HEK293T (cell line): ENCODE measurements around the gene FNDC3B.

Source experiments
- CTCF ChIA-PET: fragments of 350-600 bp; formaldehyde crosslinking; extraction: SDS; loops from one replicate; lab custom pipeline; 2021; ENCODE audit warnings: antibody characterized with exemption, inconsistent platforms; lab: Yijun Ruan, JAX
- POLR2A ChIA-PET: fragments of 350-600 bp; formaldehyde crosslinking; extraction: SDS; loops from one replicate; lab custom pipeline; 2020; ENCODE audit warnings: antibody characterized with exemption, inconsistent platforms; lab: Yijun Ruan, JAX
- DNase-seq: peaks from one replicate; pipeline ENCODE4 v3.0.0; 2012; ENCODE audit warnings: mixed read lengths; ENCODE audit errors: extremely low spot score
- ARNT ChIP-seq: fragments of 450-650 bp; IDR thresholded peaks from 2 replicates; pipeline ENCODE4 v1.6.1; 2017; ENCODE audit warnings: mild to moderate bottlenecking
- BHLHE40 ChIP-seq: fragments of 450-650 bp; IDR thresholded peaks from 2 replicates; pipeline ENCODE4 v1.6.1; 2016; ENCODE audit warnings: mild to moderate bottlenecking, moderate library complexity, borderline replicate concordance
- CTBP1 ChIP-seq: fragments of 450-650 bp; IDR thresholded peaks from 2 replicates; pipeline ENCODE4 v1.6.1; 2016; ENCODE audit warnings: borderline replicate concordance
- ELF4 ChIP-seq: fragments of 450-650 bp; IDR thresholded peaks from 2 replicates; pipeline ENCODE4 v1.6.1; 2017; ENCODE audit warnings: antibody characterized with exemption
- FOXA1 ChIP-seq: fragments of 450-650 bp; IDR thresholded peaks from 2 replicates; pipeline ENCODE4 v1.6.1; 2016; ENCODE audit warnings: mild to moderate bottlenecking
- FOXK2 ChIP-seq: fragments of 450-650 bp; IDR thresholded peaks from 2 replicates; pipeline ENCODE4 v1.6.1; 2016; ENCODE audit warnings: mild to moderate bottlenecking
- FOXM1 ChIP-seq: fragments of 450-650 bp; IDR thresholded peaks from 2 replicates; pipeline ENCODE4 v1.6.1; 2017; ENCODE audit warnings: mild to moderate bottlenecking, borderline replicate concordance
- HDGF ChIP-seq: fragments of 450-650 bp; IDR thresholded peaks from 2 replicates; pipeline ENCODE4 v1.6.1; 2017; ENCODE audit warnings: antibody characterized with exemption, borderline replicate concordance
- L3MBTL2 ChIP-seq: fragments of 450-650 bp; conservative IDR thresholded peaks from 2 replicates; pipeline ENCODE4 v1.6.1; 2016; ENCODE audit warnings: mild to moderate bottlenecking
- LEF1 ChIP-seq: fragments of 450-650 bp; IDR thresholded peaks from 2 replicates; pipeline ENCODE4 v1.6.1; 2017; ENCODE audit warnings: mild to moderate bottlenecking, borderline replicate concordance
- NFRKB ChIP-seq: fragments of 450-650 bp; IDR thresholded peaks from 2 replicates; pipeline ENCODE4 v1.6.1; 2016; ENCODE audit warnings: mild to moderate bottlenecking, moderate library complexity
- PKNOX1 ChIP-seq: fragments of 450-650 bp; IDR thresholded peaks from 2 replicates; pipeline ENCODE4 v1.6.1; 2016
- SP1 ChIP-seq: fragments of 450-650 bp; IDR thresholded peaks from 2 replicates; pipeline ENCODE4 v1.6.1; 2017
- SUZ12 ChIP-seq: fragments of 450-650 bp; IDR thresholded peaks from 2 replicates; pipeline ENCODE4 v1.6.1; 2016; ENCODE audit warnings: mild to moderate bottlenecking
- TARDBP ChIP-seq: fragments of 450-650 bp; IDR thresholded peaks from 2 replicates; pipeline ENCODE4 v1.6.1; 2016
- ZNF384 ChIP-seq: fragments of 450-650 bp; IDR thresholded peaks from 2 replicates; pipeline ENCODE4 v1.6.1; 2016

Gene FNDC3B

GRCh38 chr3:172097585-172097984 is 58.2 kb downstream of the FNDC3B start:
- no peak for TF ChIP-seq SUZ12
- no peak for TF ChIP-seq L3MBTL2
- no peak for TF ChIP-seq ELF4
- no peak for TF ChIP-seq SP1
- no peak for TF ChIP-seq FOXM1
- TF ChIP-seq CTBP1 = no peak
- no peak for TF ChIP-seq LEF1
- TF ChIP-seq ARNT = no peak
- no peak for TF ChIP-seq NFRKB
- no peak for TF ChIP-seq PKNOX1
- TF ChIP-seq FOXA1 = no peak
- no peak for TF ChIP-seq ZNF384
- ChIA-PET POLR2A (no interaction called here), CTCF (no interaction called here)
- DNase-seq = no peak

GRCh38 chr3:172098698-172099494 is 59.5 kb downstream of the FNDC3B start:
- POLR2A ChIA-PET = no interaction called here
- no peak for DNase-seq
- CTCF ChIA-PET = no interaction called here
- TF ChIP-seq SUZ12 = no peak
- TF ChIP-seq FOXK2 = no peak
- no peak for TF ChIP-seq FOXA1
- TF ChIP-seq FOXM1 = no peak
- no peak for TF ChIP-seq ELF4
- no peak for TF ChIP-seq HDGF
- TF ChIP-seq BHLHE40 = no peak
- TF ChIP-seq TARDBP = no peak
- TF ChIP-seq ZNF384 = no peak
- TF ChIP-seq CTBP1 = no peak

GRCh38 chr3:172099495-172099808 is 60.1 kb downstream of the FNDC3B start:
- DNase-seq = no peak
- CTCF ChIA-PET = no interaction called here
- POLR2A ChIA-PET = no interaction called here
- TF ChIP-seq BHLHE40 (no peak), TARDBP (no peak), NFRKB (no peak), FOXM1 (no peak), LEF1 (no peak)

- ChIA-PET POLR2A (no interaction called here), CTCF (no interaction called here)
- no peak for TF ChIP-seq TARDBP
- no peak for TF ChIP-seq L3MBTL2
- no peak for TF ChIP-seq FOXK2
- TF ChIP-seq ZNF384 = no peak
- TF ChIP-seq LEF1 = no peak
- TF ChIP-seq HDGF = no peak
- no peak for TF ChIP-seq FOXM1
- TF ChIP-seq BHLHE40 = no peak
- no peak for TF ChIP-seq ELF4
- TF ChIP-seq CTBP1 = no peak
- TF ChIP-seq ARNT = no peak
- TF ChIP-seq NFRKB = no peak
- no peak for TF ChIP-seq PKNOX1
- no peak for TF ChIP-seq SP1
- TF ChIP-seq SUZ12 = no peak
- no peak for TF ChIP-seq FOXA1
- DNase-seq = no peak
Measured at GRCh38 chr3:172100482-172100881, 61.1 kb downstream of the FNDC3B start.

- no peak for TF ChIP-seq FOXM1
- TF ChIP-seq TARDBP = no peak
- TF ChIP-seq ELF4 = no peak
- TF ChIP-seq FOXK2 = no peak
- TF ChIP-seq NFRKB = no peak
- TF ChIP-seq L3MBTL2 = no peak
- no peak for TF ChIP-seq ARNT
- no peak for TF ChIP-seq FOXA1
- no peak for TF ChIP-seq HDGF
- TF ChIP-seq ZNF384 = no peak
- TF ChIP-seq SUZ12 = no peak
- TF ChIP-seq CTBP1 = no peak
- TF ChIP-seq BHLHE40 = no peak
- no peak for TF ChIP-seq SP1
- TF ChIP-seq PKNOX1 = no peak
- no peak for TF ChIP-seq LEF1
- no peak for DNase-seq
- POLR2A ChIA-PET = no interaction called here
- CTCF ChIA-PET = no interaction called here
Measured at GRCh38 chr3:172101107-172101506, 61.7 kb downstream of the FNDC3B start.

GRCh38 chr3:172102123-172102882 is 62.9 kb downstream of the FNDC3B start:
- no peak for DNase-seq
- CTCF ChIA-PET = interaction anchor here (1.1 kb wide), 1 partner anchor 175 kb away, joined by 5 read pairs; no protein-coding TSS in a partner anchor
- no peak for TF ChIP-seq HDGF
- no peak for TF ChIP-seq FOXA1
- TF ChIP-seq SP1 = no peak
- no peak for TF ChIP-seq ELF4
- no peak for TF ChIP-seq SUZ12
- TF ChIP-seq FOXK2 = no peak
- no peak for TF ChIP-seq PKNOX1
- no peak for TF ChIP-seq FOXM1
- no peak for TF ChIP-seq BHLHE40
- TF ChIP-seq ARNT = no peak
- TF ChIP-seq L3MBTL2 = no peak
- TF ChIP-seq CTBP1 = no peak
- no peak for TF ChIP-seq ZNF384
- no peak for TF ChIP-seq NFRKB
- TF ChIP-seq LEF1 = no peak
- TF ChIP-seq TARDBP = no peak
- POLR2A ChIA-PET = interaction anchor here (0.9 kb wide), 1 partner anchor 61 kb away, joined by 3 read pairs; no protein-coding TSS in a partner anchor
